BJ (cell line): ENCODE measurements around the gene PTPN20. TPM values are rescaled to one million over a fixed set of nuclear protein-coding genes. Genes with fewer than 3 reads are reported as not detected.

ENCODE experiments used
- CTCF ChIA-PET: fragments of 350-600 bp; formaldehyde crosslinking; extraction: SDS; loops from one replicate; lab custom pipeline; 2021; ENCODE audit warnings: antibody characterized with exemption, inconsistent platforms; lab: Yijun Ruan, JAX
- POLR2A ChIA-PET: fragments of 300-600 bp; sonication (Branson Sonifier 250); formaldehyde crosslinking; extraction: SDS; loops from one replicate; lab custom pipeline; 2021; ENCODE audit warnings: antibody characterized with exemption; lab: Charles Lee
- DNase-seq: peaks from one replicate; pipeline ENCODE4 v3.0.0-alpha.2; 2011; ENCODE audit warnings: low read depth
- H3K27me3 ChIP-seq: 2 replicates; pipeline ENCODE4 v1.6.0; 2011; ENCODE audit warnings: low read length; ENCODE audit not compliant: control insufficient read depth, insufficient read depth
- H3K36me3 ChIP-seq: 2 replicates; pipeline ENCODE4 v1.5.1; 2011; ENCODE audit warnings: low read length; ENCODE audit not compliant: control insufficient read depth, insufficient read depth
- H3K4me3 ChIP-seq: 2 replicates; pipeline ENCODE4 v1.5.1; 2011; ENCODE audit warnings: low read depth, mild to moderate bottlenecking, control low read depth, low read length
- polyA plus RNA-seq: library from polyadenylated mRNA; depleted of rRNA; stranded (reverse); fragments of >200 nt; gene quantifications from 2 replicates; pipeline ENCODE4 v1.2.3, GENCODE V29; 2011
- TF ChIP-seq, protein P1 (sequence below): IDR thresholded peaks from 2 replicates; pipeline ENCODE4 v1.5.1; 2011; ENCODE audit warnings: low read depth, mild to moderate bottlenecking, control low read depth, inconsistent platforms, low read length, moderate library complexity; ENCODE audit not compliant: insufficient read depth

The PTPN20 gene
- polyA plus RNA-seq, 1 experiment, result 0.04 TPM

DNA sequence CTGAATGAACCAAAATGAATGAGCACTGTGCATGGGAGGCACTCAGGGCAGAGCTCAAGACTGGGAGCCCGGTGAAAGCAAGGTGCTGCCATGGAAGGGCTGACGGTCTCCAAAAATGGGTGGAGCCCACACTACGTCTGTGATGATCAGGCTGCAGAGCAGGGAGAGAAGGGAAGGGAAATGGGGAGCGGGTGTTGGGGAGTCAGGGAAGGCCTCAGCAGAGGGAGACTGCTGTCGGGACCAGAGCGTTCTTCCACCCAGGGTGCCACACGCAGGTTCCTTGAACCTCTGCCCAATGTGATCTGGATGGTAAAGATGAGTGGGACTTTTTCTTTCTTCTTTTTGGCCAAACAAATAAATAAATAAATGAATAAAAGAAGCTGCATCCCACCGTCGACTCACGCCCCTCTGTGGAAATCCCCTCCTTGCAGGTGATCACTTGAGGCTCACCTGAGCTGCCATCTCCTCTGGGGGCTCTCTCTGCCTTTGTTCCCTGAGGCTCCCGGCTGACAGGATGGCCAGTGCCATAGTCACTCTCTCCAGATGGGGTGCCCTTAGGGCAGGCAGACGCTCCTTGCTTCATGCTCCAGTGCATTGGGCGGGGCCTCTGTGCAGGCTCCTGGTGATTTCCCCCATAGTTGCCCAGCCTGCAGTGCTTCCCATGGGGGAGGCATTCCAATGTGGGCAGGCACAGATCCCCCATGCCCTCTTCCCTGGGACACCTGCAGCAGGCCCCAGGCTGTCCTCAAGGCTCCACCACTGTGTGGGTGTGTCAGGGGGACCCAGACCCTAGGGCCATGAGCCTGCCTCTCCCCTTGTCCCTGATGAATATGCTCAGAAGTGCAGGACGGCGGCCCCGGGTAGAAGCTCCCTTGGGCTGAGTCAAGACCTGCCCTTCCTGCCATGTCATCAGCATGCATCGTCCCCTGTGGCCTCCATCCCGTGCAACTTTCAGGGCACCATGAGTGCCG is 131.8 kb downstream of the PTPN20 start:
- no peak for DNase-seq
- Histone ChIP-seq H3K27me3 (no peaks in the 10 kb centered on the region), H3K36me3 (no peaks in the 10 kb centered on the region), H3K4me3 (no peak overlapping the region)
- TF ChIP-seq, protein P1, sequence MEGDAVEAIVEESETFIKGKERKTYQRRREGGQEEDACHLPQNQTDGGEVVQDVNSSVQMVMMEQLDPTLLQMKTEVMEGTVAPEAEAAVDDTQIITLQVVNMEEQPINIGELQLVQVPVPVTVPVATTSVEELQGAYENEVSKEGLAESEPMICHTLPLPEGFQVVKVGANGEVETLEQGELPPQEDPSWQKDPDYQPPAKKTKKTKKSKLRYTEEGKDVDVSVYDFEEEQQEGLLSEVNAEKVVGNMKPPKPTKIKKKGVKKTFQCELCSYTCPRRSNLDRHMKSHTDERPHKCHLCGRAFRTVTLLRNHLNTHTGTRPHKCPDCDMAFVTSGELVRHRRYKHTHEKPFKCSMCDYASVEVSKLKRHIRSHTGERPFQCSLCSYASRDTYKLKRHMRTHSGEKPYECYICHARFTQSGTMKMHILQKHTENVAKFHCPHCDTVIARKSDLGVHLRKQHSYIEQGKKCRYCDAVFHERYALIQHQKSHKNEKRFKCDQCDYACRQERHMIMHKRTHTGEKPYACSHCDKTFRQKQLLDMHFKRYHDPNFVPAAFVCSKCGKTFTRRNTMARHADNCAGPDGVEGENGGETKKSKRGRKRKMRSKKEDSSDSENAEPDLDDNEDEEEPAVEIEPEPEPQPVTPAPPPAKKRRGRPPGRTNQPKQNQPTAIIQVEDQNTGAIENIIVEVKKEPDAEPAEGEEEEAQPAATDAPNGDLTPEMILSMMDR, result no peak
- ChIA-PET CTCF (interaction anchor here (0.5 to 9.2 kb wide), 4 partner anchors 18 to 269 kb away, joined by 3 to 215 read pairs (median 7); no protein-coding TSS in a partner anchor), POLR2A (no interaction called here)

DNA sequence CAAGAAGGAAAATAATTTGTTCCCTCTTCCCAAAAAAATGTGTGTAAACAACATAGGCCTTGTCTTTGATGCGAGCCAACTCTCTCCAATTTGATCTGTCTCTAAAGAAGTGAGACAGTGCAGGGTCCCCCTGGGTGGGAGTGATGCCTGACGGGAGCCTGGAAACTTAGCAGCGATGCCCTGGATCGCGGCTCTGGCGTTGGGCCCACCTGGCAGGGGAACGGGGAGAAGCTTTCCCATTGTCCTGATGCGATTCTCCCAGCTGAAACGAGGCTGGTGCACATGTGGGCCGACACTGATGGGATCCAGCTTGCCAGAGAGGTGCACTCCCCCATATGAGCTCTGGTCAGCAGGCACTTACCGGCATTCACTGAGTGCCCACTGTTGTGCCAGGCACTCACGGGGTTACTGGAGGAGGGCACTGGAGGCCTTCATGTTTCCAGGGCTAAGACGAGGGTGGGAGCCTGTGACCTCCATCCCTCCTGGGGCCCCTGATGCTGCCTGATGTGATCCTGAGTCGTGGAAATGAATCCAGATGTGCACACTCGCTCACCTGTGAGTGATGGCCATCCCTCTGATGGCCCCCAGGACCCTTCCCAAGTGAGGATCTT is 132.8 kb downstream of the PTPN20 start:
- TF ChIP-seq, protein P1, result no peak
- POLR2A ChIA-PET, result no interaction called here

DNA sequence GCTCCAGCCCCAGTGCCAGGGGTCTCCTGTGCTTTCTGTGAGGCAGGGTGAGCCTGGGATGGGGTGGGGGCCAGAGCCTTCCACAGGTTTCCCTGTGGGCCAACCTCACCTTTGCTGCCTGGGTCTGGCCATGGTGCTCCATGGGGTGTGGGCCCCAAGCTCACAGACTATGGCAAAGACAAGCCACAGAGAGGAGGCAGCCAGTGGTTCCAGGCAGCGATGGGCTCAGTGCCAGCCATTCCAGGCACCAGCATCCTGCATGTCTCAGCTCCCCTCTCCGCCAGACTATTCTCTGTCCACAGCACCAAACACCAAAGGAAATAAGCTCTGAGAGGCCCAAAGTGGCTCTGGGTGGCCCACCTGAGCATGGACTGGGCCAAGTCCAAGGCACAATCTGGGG is 133.5 kb downstream of the PTPN20 start:
- ChIA-PET CTCF (interaction anchor here (0.6 to 9.2 kb wide), 5 partner anchors 10 to 267 kb away, joined by 3 to 215 read pairs (median 11); no protein-coding TSS in a partner anchor), POLR2A (no interaction called here)
- DNase-seq, result no peak
- Histone ChIP-seq H3K27me3 (no peaks in the 10 kb centered on the region), H3K36me3 (no peaks in the 10 kb centered on the region), H3K4me3 (no peak overlapping the region)
- TF ChIP-seq, protein P1, result no peak

More for the DNA sequence above, 132.8 kb downstream of the PTPN20 start:
- CTCF ChIA-PET, result interaction anchor here (1.2 to 9.2 kb wide), 3 partner anchors 11 to 268 kb away, joined by 4 to 215 read pairs (median 11); no protein-coding TSS in a partner anchor
- Histone ChIP-seq H3K27me3 (no peaks in the 10 kb centered on the region), H3K36me3 (no peaks in the 10 kb centered on the region), H3K4me3 (no peak overlapping the region)
- no peak for DNase-seq

DNA sequence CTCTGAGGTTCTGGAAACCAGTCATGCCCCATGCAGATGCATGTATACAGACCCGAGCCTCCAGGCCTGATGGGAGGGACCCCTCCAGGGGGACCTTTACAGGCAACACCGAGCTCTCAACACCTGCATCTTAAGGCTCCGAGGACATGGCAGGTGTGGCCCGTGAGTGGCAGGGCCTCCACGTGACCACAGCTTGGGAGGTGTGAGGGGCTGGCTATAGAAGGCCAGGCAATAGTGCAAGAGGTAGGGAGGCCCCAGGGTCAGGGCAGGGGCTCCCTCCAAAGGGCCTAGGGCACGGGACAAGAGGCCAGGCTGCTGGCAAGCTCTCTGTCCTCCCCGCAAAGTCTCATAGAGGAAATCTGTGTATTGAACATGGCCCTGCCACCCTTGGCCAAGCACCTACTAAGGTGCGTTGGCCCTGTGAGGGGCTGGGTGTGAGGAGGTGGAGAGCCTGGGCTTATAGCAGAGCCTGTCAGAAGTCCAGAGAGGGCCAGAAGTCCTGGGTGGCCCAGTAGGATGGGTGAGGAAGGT is 134.2 kb downstream of the PTPN20 start:
- ChIA-PET CTCF (interaction anchor here (0.6 to 9.2 kb wide), 5 partner anchors 20 to 295 kb away, joined by 3 to 215 read pairs (median 11); no protein-coding TSS in a partner anchor), POLR2A (no interaction called here)
- TF ChIP-seq, protein P1, result no peak
- Histone ChIP-seq H3K4me3 (no peak overlapping the region), H3K27me3 (no peaks in the 10 kb centered on the region), H3K36me3 (no peaks in the 10 kb centered on the region)
- DNase-seq, result no peak
